Measurements from ENCODE around the gene SPTLC2. TPM values are rescaled to one million over a fixed set of nuclear protein-coding genes. Genes with fewer than 3 reads are reported as not detected.
A peak's percentile ranks its signal among the peaks of the same experiment; 100 is the strongest.

SPTLC2 gene
- total and polyA plus RNA-seq, 2 of the 13 experiments (the other 11 are each of a cell fraction or from before 2014, with no cell fraction given): 17.4 to 17.5 TPM

DNA sequence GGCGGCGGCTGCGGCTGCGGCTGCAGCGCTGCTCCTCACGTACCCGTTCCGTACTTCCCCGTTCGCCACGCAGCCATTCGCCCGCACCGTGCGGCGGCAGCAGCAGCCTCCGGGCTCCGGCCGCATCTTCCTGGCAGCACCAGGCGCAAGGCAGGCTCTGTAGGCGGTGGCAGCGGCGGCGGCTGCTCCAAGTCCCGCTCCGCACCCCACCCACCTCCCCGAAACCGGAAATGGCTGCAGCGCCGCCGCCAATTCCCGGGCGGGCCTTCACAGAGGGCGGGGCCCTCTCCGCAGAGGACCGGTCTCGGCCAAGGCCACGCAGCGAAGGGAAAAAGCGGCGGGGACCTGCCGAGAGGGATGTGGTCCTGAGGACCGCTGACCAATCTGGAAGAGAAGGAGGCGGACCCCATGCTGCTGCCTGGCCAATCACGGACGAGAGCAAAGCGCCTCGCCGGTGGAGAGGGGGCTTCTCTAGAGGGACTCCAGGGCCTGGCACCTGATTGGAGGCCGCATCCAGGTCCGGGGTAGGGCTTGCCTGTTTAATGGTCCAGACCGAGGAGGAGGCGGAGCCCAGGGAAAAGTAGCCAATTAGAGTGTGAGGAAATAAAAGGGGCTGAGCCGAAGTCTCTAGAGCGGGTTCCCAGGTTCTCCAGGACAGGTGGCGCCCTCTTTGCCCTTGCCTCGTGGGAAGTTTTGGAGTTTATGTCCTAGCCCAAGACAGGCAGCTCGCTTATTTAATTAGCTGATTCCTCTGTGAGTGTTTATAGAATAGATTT is at the start of gene SPTLC2 (continued):
- TF ChIP-seq ATRX (CRISPR knock-in tag; IDR thresholded peaks at IDR 0.05; ENCODE audit: borderline replicate concordance): no peak
- TF ChIP-seq HNRNPH1 (optimal IDR thresholded peaks at IDR 0.05; ENCODE audit: low read depth, low read length): no peak
- TF ChIP-seq, protein P1, sequence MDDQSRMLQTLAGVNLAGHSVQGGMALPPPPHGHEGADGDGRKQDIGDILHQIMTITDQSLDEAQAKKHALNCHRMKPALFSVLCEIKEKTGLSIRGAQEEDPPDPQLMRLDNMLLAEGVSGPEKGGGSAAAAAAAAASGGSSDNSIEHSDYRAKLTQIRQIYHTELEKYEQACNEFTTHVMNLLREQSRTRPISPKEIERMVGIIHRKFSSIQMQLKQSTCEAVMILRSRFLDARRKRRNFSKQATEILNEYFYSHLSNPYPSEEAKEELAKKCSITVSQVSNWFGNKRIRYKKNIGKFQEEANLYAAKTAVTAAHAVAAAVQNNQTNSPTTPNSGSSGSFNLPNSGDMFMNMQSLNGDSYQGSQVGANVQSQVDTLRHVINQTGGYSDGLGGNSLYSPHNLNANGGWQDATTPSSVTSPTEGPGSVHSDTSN (CRISPR knock-in tag; IDR thresholded peaks at IDR 0.05; ENCODE audit: borderline replicate concordance): no peak
- peak; percentile 97 for TF ChIP-seq POGZ (CRISPR knock-in tag; IDR thresholded peaks at IDR 0.05)
- no peak for TF ChIP-seq KDM4B (CRISPR knock-in tag; IDR thresholded peaks at IDR 0.05)
- no peak for TF ChIP-seq ZNF703 (CRISPR knock-in tag; IDR thresholded peaks at IDR 0.05; ENCODE audit: borderline replicate concordance)
- peak; percentile 68; the same call in 1 of the 2 replicates for TF ChIP-seq ZNF614 (CRISPR knock-in tag; IDR thresholded peaks at IDR 0.05; ENCODE audit: borderline replicate concordance)
- TF ChIP-seq ZMYM4 (CRISPR knock-in tag; IDR thresholded peaks at IDR 0.05): peak; percentile 98
- TF ChIP-seq, protein P2, sequence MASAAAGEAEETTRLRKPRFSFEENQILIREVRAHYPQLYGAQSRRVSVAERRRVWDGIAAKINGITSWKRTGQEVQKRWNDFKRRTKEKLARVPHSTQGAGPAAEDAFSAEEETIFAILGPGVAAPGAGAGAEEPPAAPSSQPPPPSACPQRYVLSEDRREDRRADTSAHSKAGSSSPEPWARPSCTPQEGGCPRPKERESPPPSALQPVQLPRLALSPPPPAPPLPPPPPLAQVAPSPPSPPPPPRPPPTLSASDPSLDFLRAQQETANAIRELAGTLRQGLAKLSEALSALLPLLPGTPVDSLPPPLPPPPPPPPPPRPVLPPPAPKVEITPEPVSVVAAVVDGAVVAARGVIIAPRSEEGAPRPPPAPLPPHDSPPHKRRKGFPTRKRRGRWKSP (CRISPR knock-in tag; IDR thresholded peaks at IDR 0.05): no peak
- TF ChIP-seq, protein P3, sequence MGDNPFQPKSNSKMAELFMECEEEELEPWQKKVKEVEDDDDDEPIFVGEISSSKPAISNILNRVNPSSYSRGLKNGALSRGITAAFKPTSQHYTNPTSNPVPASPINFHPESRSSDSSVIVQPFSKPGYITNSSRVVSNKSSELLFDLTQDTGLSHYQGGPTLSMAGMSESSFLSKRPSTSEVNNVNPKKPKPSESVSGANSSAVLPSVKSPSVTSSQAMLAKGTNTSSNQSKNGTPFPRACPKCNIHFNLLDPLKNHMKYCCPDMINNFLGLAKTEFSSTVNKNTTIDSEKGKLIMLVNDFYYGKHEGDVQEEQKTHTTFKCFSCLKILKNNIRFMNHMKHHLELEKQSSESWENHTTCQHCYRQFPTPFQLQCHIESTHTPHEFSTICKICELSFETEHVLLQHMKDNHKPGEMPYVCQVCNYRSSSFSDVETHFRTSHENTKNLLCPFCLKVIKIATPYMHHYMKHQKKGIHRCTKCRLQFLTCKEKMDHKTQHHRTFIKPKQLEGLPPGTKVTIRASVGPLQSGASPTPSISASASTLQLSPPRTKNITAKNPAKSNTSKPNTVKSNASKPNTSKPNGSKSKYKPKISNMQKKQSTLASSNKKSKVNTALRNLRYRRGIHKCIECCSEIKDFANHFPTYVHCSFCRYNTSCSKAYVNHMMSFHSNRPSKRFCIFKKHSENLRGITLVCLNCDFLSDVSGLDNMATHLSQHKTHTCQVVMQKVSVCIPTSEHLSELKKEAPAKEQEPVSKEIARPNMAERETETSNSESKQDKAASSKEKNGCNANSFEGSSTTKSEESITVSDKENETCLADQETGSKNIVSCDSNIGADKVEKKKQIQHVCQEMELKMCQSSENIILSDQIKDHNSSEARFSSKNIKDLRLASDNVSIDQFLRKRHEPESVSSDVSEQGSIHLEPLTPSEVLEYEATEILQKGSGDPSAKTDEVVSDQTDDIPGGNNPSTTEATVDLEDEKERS (CRISPR knock-in tag; IDR thresholded peaks at IDR 0.05): no peak
- TF ChIP-seq TBL1XR1 (IDR thresholded peaks at IDR 0.05; ENCODE audit: borderline replicate concordance, low read length, partially characterized antibody): no peak
- TF ChIP-seq, protein P4, sequence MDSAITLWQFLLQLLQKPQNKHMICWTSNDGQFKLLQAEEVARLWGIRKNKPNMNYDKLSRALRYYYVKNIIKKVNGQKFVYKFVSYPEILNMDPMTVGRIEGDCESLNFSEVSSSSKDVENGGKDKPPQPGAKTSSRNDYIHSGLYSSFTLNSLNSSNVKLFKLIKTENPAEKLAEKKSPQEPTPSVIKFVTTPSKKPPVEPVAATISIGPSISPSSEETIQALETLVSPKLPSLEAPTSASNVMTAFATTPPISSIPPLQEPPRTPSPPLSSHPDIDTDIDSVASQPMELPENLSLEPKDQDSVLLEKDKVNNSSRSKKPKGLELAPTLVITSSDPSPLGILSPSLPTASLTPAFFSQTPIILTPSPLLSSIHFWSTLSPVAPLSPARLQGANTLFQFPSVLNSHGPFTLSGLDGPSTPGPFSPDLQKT (CRISPR knock-in tag; IDR thresholded peaks at IDR 0.05; ENCODE audit: borderline replicate concordance): no peak
- TF ChIP-seq ZNF329 (CRISPR knock-in tag; IDR thresholded peaks at IDR 0.05; ENCODE audit: low read depth): no peak
- no peak for TF ChIP-seq NPAS2 (CRISPR knock-in tag; IDR thresholded peaks at IDR 0.05; ENCODE audit: borderline replicate concordance)
- TF ChIP-seq ZNF644 (CRISPR knock-in tag; IDR thresholded peaks at IDR 0.05; ENCODE audit: low read depth): no peak
- no peak for TF ChIP-seq MTA1 (CRISPR knock-in tag; IDR thresholded peaks at IDR 0.05; ENCODE audit: borderline replicate concordance)
- TF ChIP-seq, protein P5, sequence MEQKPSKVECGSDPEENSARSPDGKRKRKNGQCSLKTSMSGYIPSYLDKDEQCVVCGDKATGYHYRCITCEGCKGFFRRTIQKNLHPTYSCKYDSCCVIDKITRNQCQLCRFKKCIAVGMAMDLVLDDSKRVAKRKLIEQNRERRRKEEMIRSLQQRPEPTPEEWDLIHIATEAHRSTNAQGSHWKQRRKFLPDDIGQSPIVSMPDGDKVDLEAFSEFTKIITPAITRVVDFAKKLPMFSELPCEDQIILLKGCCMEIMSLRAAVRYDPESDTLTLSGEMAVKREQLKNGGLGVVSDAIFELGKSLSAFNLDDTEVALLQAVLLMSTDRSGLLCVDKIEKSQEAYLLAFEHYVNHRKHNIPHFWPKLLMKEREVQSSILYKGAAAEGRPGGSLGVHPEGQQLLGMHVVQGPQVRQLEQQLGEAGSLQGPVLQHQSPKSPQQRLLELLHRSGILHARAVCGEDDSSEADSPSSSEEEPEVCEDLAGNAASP (CRISPR knock-in tag; IDR thresholded peaks at IDR 0.05; ENCODE audit: borderline replicate concordance): peak; percentile 37; the same call in 1 of the 2 replicates
- peak; percentile 51 for TF ChIP-seq ZNF883 (CRISPR knock-in tag; IDR thresholded peaks at IDR 0.05; ENCODE audit: not compliant biosample characterization)
- TF ChIP-seq, protein P6, sequence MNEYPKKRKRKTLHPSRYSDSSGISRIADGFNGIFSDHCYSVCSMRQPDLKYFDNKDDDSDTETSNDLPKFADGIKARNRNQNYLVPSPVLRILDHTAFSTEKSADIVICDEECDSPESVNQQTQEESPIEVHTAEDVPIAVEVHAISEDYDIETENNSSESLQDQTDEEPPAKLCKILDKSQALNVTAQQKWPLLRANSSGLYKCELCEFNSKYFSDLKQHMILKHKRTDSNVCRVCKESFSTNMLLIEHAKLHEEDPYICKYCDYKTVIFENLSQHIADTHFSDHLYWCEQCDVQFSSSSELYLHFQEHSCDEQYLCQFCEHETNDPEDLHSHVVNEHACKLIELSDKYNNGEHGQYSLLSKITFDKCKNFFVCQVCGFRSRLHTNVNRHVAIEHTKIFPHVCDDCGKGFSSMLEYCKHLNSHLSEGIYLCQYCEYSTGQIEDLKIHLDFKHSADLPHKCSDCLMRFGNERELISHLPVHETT (CRISPR knock-in tag; conservative IDR thresholded peaks at IDR 0.05): peak; percentile 82; the same call in 1 of the 2 replicates
